H1 (cell line): ENCODE data around the gene NID1. TPM values are rescaled to one million over a fixed set of nuclear protein-coding genes. Genes with fewer than 3 reads are reported as not detected.

Experiments
- CTCF ChIA-PET: fragments of 300-600 bp; sonication (Branson Sonifier 250); formaldehyde crosslinking; loops from one replicate; lab custom pipeline; 2021; ENCODE audit not compliant: partially characterized antibody; lab: Charles Lee
- POLR2A ChIA-PET: fragments of 300-600 bp; sonication (Branson Sonifier 250); formaldehyde crosslinking; loops from one replicate; lab custom pipeline; 2021; ENCODE audit warnings: inconsistent platforms; ENCODE audit not compliant: partially characterized antibody; lab: Charles Lee
- DNase-seq, 2 experiments: peaks; one replicate each; pipeline versions ENCODE4 v3.0.0 to v3.0.0-alpha.2; 2010 to 2022; ENCODE audit warnings: low spot score in 2 of 2, low read depth in 1 of 2, mixed read lengths in 1 of 2
- FAIRE-seq: peaks from 2 replicates; lab custom pipeline; 2011; peaks lifted over from hg19 to GRCh38; lab: Jason Lieb, UNC
- H2AFZ ChIP-seq: 2 replicates; pipeline ENCODE4 v1.8.1; 2012; ENCODE audit warnings: low read length, inconsistent platforms
- H2AK5ac ChIP-seq: 2 replicates; pipeline ENCODE4 v1.6.1; 2013; ENCODE audit warnings: low read depth, low read length
- H2BK120ac ChIP-seq: replicated peaks from 2 replicates; pipeline ENCODE3; 2013; ENCODE audit warnings: low read depth, low read length, inconsistent platforms
- H2BK12ac ChIP-seq: 2 replicates; pipeline ENCODE4 v1.6.1; 2013; ENCODE audit warnings: low read depth, low read length
- H2BK15ac ChIP-seq: 2 replicates; pipeline ENCODE4 v1.6.1; 2013; ENCODE audit warnings: low read length
- H2BK20ac ChIP-seq: 2 replicates; pipeline ENCODE4 v1.6.1; 2013; ENCODE audit warnings: low read length
- H2BK5ac ChIP-seq: 2 replicates; pipeline ENCODE4 v1.6.1; 2013; ENCODE audit warnings: low read depth, low read length
- H3K14ac ChIP-seq: 2 replicates; pipeline ENCODE4 v1.6.1; 2013; ENCODE audit warnings: inconsistent platforms; ENCODE audit not compliant: insufficient read length
- H3K18ac ChIP-seq: 2 replicates; pipeline ENCODE4 v1.6.1; 2013; ENCODE audit warnings: low read length; ENCODE audit errors: extremely low read depth
- H3K23ac ChIP-seq: 2 replicates; pipeline ENCODE4 v1.6.1; 2013; ENCODE audit warnings: inconsistent platforms; ENCODE audit not compliant: insufficient read length
- H3K23me2 ChIP-seq: 2 replicates; pipeline ENCODE4 v1.6.1; 2013; ENCODE audit warnings: low read depth, low read length
- H3K27ac ChIP-seq: 2 replicates; pipeline ENCODE4 v1.6.1; 2011; ENCODE audit warnings: low read depth, low read length, inconsistent platforms
- H3K27me3 ChIP-seq, 4 experiments: replicated peaks in 1 of 4; 1 replicate in 1 of 4; 2 replicates in 3 of 4; pipeline versions ENCODE4 v1.6.1 to v1.8.1; 2011 to 2013; ENCODE audit warnings: low read length in 3 of 4, mild to moderate bottlenecking in 3 of 4, inconsistent platforms in 2 of 4, mixed read lengths in 2 of 4, moderate library complexity in 1 of 4; ENCODE audit not compliant: control insufficient read depth in 3 of 4, insufficient read depth in 3 of 4; ENCODE audit errors: extremely low read depth in 1 of 4
- H3K36me3 ChIP-seq, 4 experiments: 2 replicates each; pipeline versions ENCODE4 v1.6.1 to v1.8.1; 2011 to 2013; ENCODE audit warnings: mild to moderate bottlenecking in 4 of 4, low read length in 3 of 4, moderate library complexity in 2 of 4, control low read depth in 1 of 4, inconsistent platforms in 1 of 4; ENCODE audit not compliant: insufficient read depth in 4 of 4, control insufficient read depth in 2 of 4
- H3K4ac ChIP-seq: replicated peaks from 2 replicates; pipeline ENCODE3; 2013; ENCODE audit warnings: low read length, low read depth, mixed read lengths, inconsistent platforms; ENCODE audit not compliant: insufficient read length
- H3K4me1 ChIP-seq, 4 experiments: replicated peaks in 1 of 4; 1 replicate in 1 of 4; 2 replicates in 3 of 4; pipeline versions ENCODE4 v1.6.1 to v1.8.1; 2011 to 2013; ENCODE audit warnings: low read length in 3 of 4, inconsistent platforms in 2 of 4, mixed read lengths in 1 of 4; ENCODE audit not compliant: insufficient read depth in 4 of 4, control insufficient read depth in 3 of 4
- H3K4me2 ChIP-seq, 2 experiments: 2 replicates each; pipeline versions ENCODE4 v1.6.1 to v1.8.1; 2011 to 2013; ENCODE audit warnings: low read depth in 2 of 2, low read length in 2 of 2, control low read depth in 1 of 2, inconsistent platforms in 1 of 2, mild to moderate bottlenecking in 1 of 2; ENCODE audit not compliant: insufficient read depth in 1 of 2
- H3K4me3 ChIP-seq, 4 experiments: fragments of 200-600, 300-600 bp in 1 of 4; sonication (generic), shearing (Covaris generic), sonication (Bioruptor Twin) in 1 of 4; 2 replicates each; pipeline versions ENCODE4 v1.5.1 to v1.8.1; 2011 to 2016; ENCODE audit warnings: low read length in 4 of 4, low read depth in 3 of 4, control low read depth in 2 of 4, inconsistent platforms in 2 of 4, mild to moderate bottlenecking in 2 of 4, mixed read lengths in 1 of 4, moderate library complexity in 1 of 4; ENCODE audit not compliant: insufficient read depth in 2 of 4; ENCODE audit errors: extremely low read depth in 1 of 4
- H3K56ac ChIP-seq: replicated peaks from 2 replicates; pipeline ENCODE3; 2013; ENCODE audit warnings: low read depth, mild to moderate bottlenecking, mixed read lengths, low read length, inconsistent platforms; ENCODE audit not compliant: insufficient read length
- H3K79me1 ChIP-seq: 2 replicates; pipeline ENCODE4 v1.6.1; 2013; ENCODE audit warnings: low read depth, low read length, control low read depth
- H3K79me2 ChIP-seq, 2 experiments: 2 replicates each; pipeline versions ENCODE4 v1.6.1 to v1.8.1; 2012 to 2013; ENCODE audit warnings: low read length in 2 of 2, mild to moderate bottlenecking in 2 of 2, inconsistent platforms in 1 of 2; ENCODE audit not compliant: insufficient read depth in 2 of 2, control insufficient read depth in 1 of 2
- H3K9ac ChIP-seq, 4 experiments: replicated peaks in 1 of 4; 1 replicate in 1 of 4; 2 replicates in 3 of 4; pipeline versions ENCODE4 v1.6.1 to v1.8.1; 2011 to 2013; ENCODE audit warnings: low read depth in 3 of 4, low read length in 3 of 4, control low read depth in 2 of 4, mild to moderate bottlenecking in 2 of 4, moderate library complexity in 2 of 4, inconsistent platforms in 1 of 4; ENCODE audit errors: extremely low read depth in 1 of 4
- H3K9me3 ChIP-seq, 2 experiments: 2 replicates each; pipeline versions ENCODE4 v1.6.1 to v1.8.1; 2012 to 2013; ENCODE audit warnings: mild to moderate bottlenecking in 2 of 2, moderate library complexity in 2 of 2, control low read depth in 1 of 2, inconsistent platforms in 1 of 2, low read depth in 1 of 2, low read length in 1 of 2, mixed read lengths in 1 of 2; ENCODE audit not compliant: insufficient read depth in 2 of 2
- H4K20me1 ChIP-seq, 2 experiments: replicated peaks in 1 of 2; 2 replicates each; pipeline versions ENCODE3 to v1.8.1; 2011 to 2013; ENCODE audit warnings: inconsistent platforms in 2 of 2, low read length in 2 of 2, mild to moderate bottlenecking in 1 of 2; ENCODE audit not compliant: insufficient read depth in 2 of 2, control insufficient read depth in 1 of 2
- H4K5ac ChIP-seq: 2 replicates; pipeline ENCODE4 v1.6.1; 2013; ENCODE audit warnings: low read length, low read depth, mixed read lengths, inconsistent platforms; ENCODE audit not compliant: insufficient read length
- H4K8ac ChIP-seq: 2 replicates; pipeline ENCODE4 v1.8.0; 2013; ENCODE audit warnings: mild to moderate bottlenecking, moderate library complexity, low read length, inconsistent platforms; ENCODE audit not compliant: insufficient read depth; ENCODE audit errors: extremely low read depth
- H4K91ac ChIP-seq: replicated peaks from 2 replicates; pipeline ENCODE3; 2013; ENCODE audit warnings: low read length, mixed read lengths, inconsistent platforms; ENCODE audit not compliant: insufficient read length
- ASH2L ChIP-seq: fragments of 200-600, 300-600 bp; sonication (generic); IDR thresholded peaks from one replicate; pipeline ENCODE4 v1.7.1; 2017; ENCODE audit warnings: low read length
- CTCF ChIP-seq, 3 experiments: IDR thresholded peaks; 1 replicate in 2 of 3; 2 replicates in 1 of 3; pipeline versions ENCODE4 v1.5.1 to v1.6.1; 2011; ENCODE audit warnings: low read length in 3 of 3, mild to moderate bottlenecking in 3 of 3, inconsistent platforms in 2 of 3, low read depth in 1 of 3, moderate library complexity in 1 of 3; ENCODE audit not compliant: insufficient read depth in 1 of 3; ENCODE audit errors: control extremely low read depth in 1 of 3
- HDAC2 ChIP-seq, 2 experiments: fragments of 300-600 bp in 1 of 2; sonication (generic) in 1 of 2; IDR thresholded peaks; 2 replicates each; pipeline ENCODE4 v1.6.1; 2011 to 2012; ENCODE audit warnings: low read depth in 2 of 2, low read length in 2 of 2, mild to moderate bottlenecking in 2 of 2, moderate library complexity in 2 of 2, borderline replicate concordance in 1 of 2, inconsistent platforms in 1 of 2
- KDM5A ChIP-seq: fragments of 200-600 bp; IDR thresholded peaks from 2 replicates; pipeline ENCODE4 v1.7.1; 2012; ENCODE audit warnings: mild to moderate bottlenecking, low read length, inconsistent platforms, mixed read lengths
- RFX5 ChIP-seq: IDR thresholded peaks from 2 replicates; pipeline ENCODE4 v1.6.1; 2011; ENCODE audit warnings: low read depth, low read length, improper control_type of control experiment, borderline replicate concordance
- RNF2 ChIP-seq: fragments of 200-900, 300-1000 bp; sonication (generic); IDR thresholded peaks from 2 replicates; pipeline ENCODE4 v1.7.1; 2016; ENCODE audit warnings: borderline replicate concordance, low read depth, mild to moderate bottlenecking, antibody characterized with exemption, low read length; ENCODE audit not compliant: poor library complexity, severe bottlenecking; ENCODE audit errors: missing control alignments
- SIN3A ChIP-seq, 2 experiments: IDR thresholded peaks in 1 of 2; conservative IDR thresholded peaks in 1 of 2; 2 replicates each; pipeline ENCODE4 v1.6.1; 2011 to 2012; ENCODE audit warnings: low read length in 2 of 2, improper control_type of control experiment in 1 of 2, low read depth in 1 of 2, mild to moderate bottlenecking in 1 of 2
- TBP ChIP-seq: IDR thresholded peaks from 2 replicates; pipeline ENCODE4 v1.6.1; 2011; ENCODE audit warnings: low read depth, low read length, improper control_type of control experiment
- WGBS, 2 experiments: shearing (Covaris generic) in 1 of 2; methylation state at CpG; one replicate each; pipeline versions ENCODE4 v1.1.6 to v1.1.7; 2013 to 2015; ENCODE audit warnings: low lambda C conversion rate in 2 of 2, mixed read lengths in 2 of 2, inconsistent platforms in 1 of 2, low coverage in 1 of 2, missing lambda C conversion rate in 1 of 2; ENCODE audit not compliant: insufficient replicate concordance in 2 of 2, insufficient coverage in 1 of 2, insufficient read length in 1 of 2; ENCODE audit errors: extremely low coverage in 1 of 2, missing lambda C conversion rate in 1 of 2; 5-methylcytosine and 5-hydroxymethylcytosine counted together
- polyA plus RNA-seq, 7 experiments: library from polyadenylated mRNA; depleted of rRNA in 3 of 7; stranded (reverse) in 5 of 7; unstranded in 2 of 7; fragments of >200 nt in 5 of 7; fragments of 200-250 nt in 2 of 7; gene quantifications; 1 replicate in 5 of 7; 2 replicates in 1 of 7; 4 replicates in 1 of 7; pipeline versions ENCODE4 v1.2.1 to v1.2.3, GENCODE V29; 2011 to 2013; ENCODE audit warnings: missing spikeins in 2 of 7, mixed read lengths in 2 of 7
- total RNA-seq: library from RNA; stranded (reverse); fragmentation: NEBNext Ultra II Directional; extraction: Animal tissue kit (Norgen Biotek cat#: 25700); gene quantifications from 2 replicates; pipeline ENCODE4 v1.2.1, GENCODE V29; 2021

The NID1 gene
- total and polyA plus RNA-seq, 2 of the 8 experiments (the other 6 are each of a cell fraction or from before 2014, with no cell fraction given), result 20.9 to 25.4 TPM

DNA sequence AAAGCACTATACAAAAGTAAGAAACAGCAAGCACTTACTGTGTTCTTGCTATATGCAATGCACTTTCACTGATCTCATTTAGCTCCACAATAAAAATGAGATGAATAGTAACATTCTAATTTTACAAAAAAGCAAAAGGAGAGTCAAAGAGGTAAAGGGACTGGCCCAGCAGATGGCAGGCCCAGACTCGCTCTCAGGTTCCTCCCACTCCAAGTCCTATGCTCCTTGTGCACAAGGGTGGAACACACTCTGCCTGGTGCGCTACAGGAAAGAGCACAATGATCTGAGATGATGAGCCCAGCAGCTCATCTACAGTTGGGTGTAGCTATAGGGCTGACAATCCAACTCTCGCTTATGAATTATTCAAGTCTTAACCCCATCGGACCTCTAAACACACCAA lies 104.1 kb downstream of the NID1 start:
- no peak overlapping the region for H2BK12ac ChIP-seq
- TF ChIP-seq HDAC2 (IDR thresholded peaks at IDR 0.05; ENCODE audit: borderline replicate concordance in 1 of 2, low read depth in 2 of 2, low read length in 2 of 2) (no peak), RNF2 (no peak), SIN3A (conservative IDR thresholded peaks at IDR 0.05 in 1 of 2, IDR thresholded peaks at IDR 0.05 in 1 of 2; ENCODE audit: low read depth in 1 of 2, low read length in 2 of 2) (no peak), RFX5 (no peak), TBP (no peak), ASH2L (no peak), CTCF (IDR thresholded peaks at IDR 0.05; ENCODE audit: control extremely low read depth in 1 of 3, insufficient read depth in 1 of 3, low read depth in 1 of 3, low read length in 3 of 3) (no peak), KDM5A (no peak)
- H4K8ac ChIP-seq, result no peak overlapping the region
- H3K27ac ChIP-seq, result no peak overlapping the region
- no peak overlapping the region for H3K14ac ChIP-seq
- H3K36me3 ChIP-seq, result no peaks in the 10 kb centered on the region
- H3K9me3 ChIP-seq, result no peaks in the 10 kb centered on the region
- POLR2A ChIA-PET, result no interaction called here
- no peaks in the 10 kb centered on the region for H3K79me1 ChIP-seq
- 96% methylated on average over 4 of the region's 4 CpGs; no CpG with 5 or more reads in 1 of the 2 experiments for WGBS, 2 experiments
- FAIRE-seq (no peak), DNase-seq (no peak)
- no peak overlapping the region for H3K4me3 ChIP-seq
- no peak overlapping the region for H3K23ac ChIP-seq
- H3K79me2 ChIP-seq, result no peaks in the 10 kb centered on the region
- no peak overlapping the region for H2BK5ac ChIP-seq
- no peak overlapping the region for H3K4me2 ChIP-seq
- no peak overlapping the region for H4K91ac ChIP-seq
- no peak overlapping the region for H2BK120ac ChIP-seq
- CTCF ChIA-PET, result interaction anchor here (0.5 to 2.9 kb wide), 6 partner anchors 10 to 363 kb away, joined by 3 to 16 read pairs (median 4); no protein-coding TSS in a partner anchor
- no peak overlapping the region for H2BK15ac ChIP-seq
- no peak overlapping the region for H3K18ac ChIP-seq
- no peak overlapping the region for H3K9ac ChIP-seq
- no peak overlapping the region for H2AFZ ChIP-seq
- H3K23me2 ChIP-seq, result no peaks in the 10 kb centered on the region
- H2BK20ac ChIP-seq, result no peak overlapping the region
- H3K4ac ChIP-seq, result no peak overlapping the region
- no peak overlapping the region for H2AK5ac ChIP-seq
- no peak overlapping the region for H3K56ac ChIP-seq
- no peaks in the 10 kb centered on the region; a peak in 1 of 7 replicates for H3K27me3 ChIP-seq
- no peak overlapping the region for H4K5ac ChIP-seq
- H4K20me1 ChIP-seq, result no peaks in the 10 kb centered on the region
- H3K4me1 ChIP-seq, result no peaks in the 10 kb centered on the region; a peak in 2 of 7 replicates
